ENCODE data around the gene NPEPL1.

The NPEPL1 gene

DNA sequence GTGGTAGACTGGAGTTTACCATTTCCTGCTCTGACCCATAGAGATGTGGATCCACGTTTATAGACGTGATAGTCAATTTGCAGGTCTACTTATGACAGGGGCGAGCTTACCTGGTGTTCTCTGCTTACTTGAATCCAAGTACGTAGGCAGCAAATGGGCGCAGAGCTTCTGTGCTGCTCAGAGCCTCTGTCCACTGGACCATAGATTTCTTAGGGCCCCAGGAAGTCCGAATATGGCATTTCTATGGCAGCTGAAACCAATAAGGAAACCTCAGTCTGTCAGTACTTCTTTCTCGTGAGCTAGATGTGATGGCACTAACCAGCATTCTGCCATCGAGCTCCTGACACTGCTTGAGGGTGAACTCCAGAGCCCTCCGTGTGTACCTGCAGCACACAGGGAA, 19.5 kb upstream of the NPEPL1 start:
- TF ChIP-seq, protein P1, sequence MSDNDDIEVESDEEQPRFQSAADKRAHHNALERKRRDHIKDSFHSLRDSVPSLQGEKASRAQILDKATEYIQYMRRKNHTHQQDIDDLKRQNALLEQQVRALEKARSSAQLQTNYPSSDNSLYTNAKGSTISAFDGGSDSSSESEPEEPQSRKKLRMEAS (IDR thresholded peaks at IDR 0.05), result no peak
- TF ChIP-seq TEAD4 (IDR thresholded peaks at IDR 0.05), result no peak
- no peak for TF ChIP-seq TCF12 (IDR thresholded peaks at IDR 0.05; ENCODE audit: low read depth)
- TF ChIP-seq CEBPB (IDR thresholded peaks at IDR 0.05), result no peak
- TF ChIP-seq, protein P2, sequence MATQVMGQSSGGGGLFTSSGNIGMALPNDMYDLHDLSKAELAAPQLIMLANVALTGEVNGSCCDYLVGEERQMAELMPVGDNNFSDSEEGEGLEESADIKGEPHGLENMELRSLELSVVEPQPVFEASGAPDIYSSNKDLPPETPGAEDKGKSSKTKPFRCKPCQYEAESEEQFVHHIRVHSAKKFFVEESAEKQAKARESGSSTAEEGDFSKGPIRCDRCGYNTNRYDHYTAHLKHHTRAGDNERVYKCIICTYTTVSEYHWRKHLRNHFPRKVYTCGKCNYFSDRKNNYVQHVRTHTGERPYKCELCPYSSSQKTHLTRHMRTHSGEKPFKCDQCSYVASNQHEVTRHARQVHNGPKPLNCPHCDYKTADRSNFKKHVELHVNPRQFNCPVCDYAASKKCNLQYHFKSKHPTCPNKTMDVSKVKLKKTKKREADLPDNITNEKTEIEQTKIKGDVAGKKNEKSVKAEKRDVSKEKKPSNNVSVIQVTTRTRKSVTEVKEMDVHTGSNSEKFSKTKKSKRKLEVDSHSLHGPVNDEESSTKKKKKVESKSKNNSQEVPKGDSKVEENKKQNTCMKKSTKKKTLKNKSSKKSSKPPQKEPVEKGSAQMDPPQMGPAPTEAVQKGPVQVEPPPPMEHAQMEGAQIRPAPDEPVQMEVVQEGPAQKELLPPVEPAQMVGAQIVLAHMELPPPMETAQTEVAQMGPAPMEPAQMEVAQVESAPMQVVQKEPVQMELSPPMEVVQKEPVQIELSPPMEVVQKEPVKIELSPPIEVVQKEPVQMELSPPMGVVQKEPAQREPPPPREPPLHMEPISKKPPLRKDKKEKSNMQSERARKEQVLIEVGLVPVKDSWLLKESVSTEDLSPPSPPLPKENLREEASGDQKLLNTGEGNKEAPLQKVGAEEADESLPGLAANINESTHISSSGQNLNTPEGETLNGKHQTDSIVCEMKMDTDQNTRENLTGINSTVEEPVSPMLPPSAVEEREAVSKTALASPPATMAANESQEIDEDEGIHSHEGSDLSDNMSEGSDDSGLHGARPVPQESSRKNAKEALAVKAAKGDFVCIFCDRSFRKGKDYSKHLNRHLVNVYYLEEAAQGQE (IDR thresholded peaks at IDR 0.05; ENCODE audit: low read depth), result no peak
- no peak for TF ChIP-seq FOXM1 (IDR thresholded peaks at IDR 0.05; ENCODE audit: borderline replicate concordance, low read depth)
- no peak for TF ChIP-seq EP300 (IDR thresholded peaks at IDR 0.05; ENCODE audit: borderline replicate concordance)
- no peak for TF ChIP-seq CREB1 (IDR thresholded peaks at IDR 0.05; ENCODE audit: low read depth)
- TF ChIP-seq EGR1 (IDR thresholded peaks at IDR 0.05), result no peak
- no peak for TF ChIP-seq RAD21 (IDR thresholded peaks at IDR 0.05; ENCODE audit: low read depth)
- no peak for TF ChIP-seq ZBTB7A (IDR thresholded peaks at IDR 0.05; ENCODE audit: low read depth)
- TF ChIP-seq, protein P3, sequence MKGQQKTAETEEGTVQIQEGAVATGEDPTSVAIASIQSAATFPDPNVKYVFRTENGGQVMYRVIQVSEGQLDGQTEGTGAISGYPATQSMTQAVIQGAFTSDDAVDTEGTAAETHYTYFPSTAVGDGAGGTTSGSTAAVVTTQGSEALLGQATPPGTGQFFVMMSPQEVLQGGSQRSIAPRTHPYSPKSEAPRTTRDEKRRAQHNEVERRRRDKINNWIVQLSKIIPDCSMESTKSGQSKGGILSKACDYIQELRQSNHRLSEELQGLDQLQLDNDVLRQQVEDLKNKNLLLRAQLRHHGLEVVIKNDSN (IDR thresholded peaks at IDR 0.05), result no peak

DNA sequence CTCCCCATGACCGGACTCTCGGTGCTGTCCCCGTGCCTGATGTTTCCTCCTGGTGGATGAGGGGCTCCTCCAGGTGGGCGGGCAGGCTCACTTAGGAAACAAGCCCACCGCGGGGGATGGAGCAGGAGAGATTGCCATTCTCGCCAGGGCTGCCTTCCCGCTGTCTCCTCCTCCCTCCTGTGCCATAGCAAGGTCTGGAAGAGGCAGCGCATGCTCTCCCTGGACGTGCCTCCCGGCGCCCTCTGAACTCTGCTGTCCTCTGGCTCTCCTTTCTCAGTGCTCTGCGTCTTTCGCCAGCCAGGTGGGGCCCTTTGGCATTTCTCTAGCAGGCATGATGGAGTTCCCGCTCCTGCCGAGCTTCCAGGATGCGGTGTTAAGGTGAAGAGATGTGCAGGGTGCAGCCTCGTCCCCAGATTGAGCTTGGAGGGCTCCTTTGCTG, 17.4 kb upstream of the NPEPL1 start:
- TF ChIP-seq TCF12 (IDR thresholded peaks at IDR 0.05; ENCODE audit: low read depth), result no peak
- no peak for TF ChIP-seq YY1 (IDR thresholded peaks at IDR 0.05; ENCODE audit: low read depth)
- TF ChIP-seq CREB1 (IDR thresholded peaks at IDR 0.05; ENCODE audit: low read depth), result no peak
- TF ChIP-seq, protein P1 (IDR thresholded peaks at IDR 0.05), result no peak
- no peak for TF ChIP-seq FOXM1 (IDR thresholded peaks at IDR 0.05; ENCODE audit: borderline replicate concordance, low read depth)
- TF ChIP-seq TAF1 (IDR thresholded peaks at IDR 0.05; ENCODE audit: low read depth), result no peak

DNA sequence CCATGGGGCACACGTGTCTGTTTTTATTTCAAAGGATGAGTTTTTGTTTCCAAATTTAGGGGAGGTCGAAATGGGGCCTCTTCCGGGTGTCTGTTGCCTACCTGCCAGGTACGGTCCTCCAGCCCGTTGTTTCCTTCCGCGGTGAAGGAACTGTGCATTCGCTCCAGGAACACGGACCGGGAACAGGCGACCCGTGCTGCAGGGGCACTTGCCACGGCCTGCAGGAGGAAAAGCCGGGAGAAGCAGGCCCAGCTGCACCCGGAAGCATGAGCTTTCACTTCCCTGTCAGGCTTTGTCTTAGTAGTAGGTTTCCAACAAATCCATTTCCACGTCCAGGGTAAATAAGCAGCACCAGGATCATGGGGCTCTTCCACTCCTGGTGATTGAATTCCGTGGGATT, 17.0 kb upstream of the NPEPL1 start:
- TF ChIP-seq, protein P2 (IDR thresholded peaks at IDR 0.05; ENCODE audit: low read depth), result no peak
- TF ChIP-seq, protein P1 (IDR thresholded peaks at IDR 0.05), result no peak
- TF ChIP-seq CREB1 (IDR thresholded peaks at IDR 0.05; ENCODE audit: low read depth), result no peak
- TF ChIP-seq EP300 (IDR thresholded peaks at IDR 0.05; ENCODE audit: borderline replicate concordance), result no peak

DNA sequence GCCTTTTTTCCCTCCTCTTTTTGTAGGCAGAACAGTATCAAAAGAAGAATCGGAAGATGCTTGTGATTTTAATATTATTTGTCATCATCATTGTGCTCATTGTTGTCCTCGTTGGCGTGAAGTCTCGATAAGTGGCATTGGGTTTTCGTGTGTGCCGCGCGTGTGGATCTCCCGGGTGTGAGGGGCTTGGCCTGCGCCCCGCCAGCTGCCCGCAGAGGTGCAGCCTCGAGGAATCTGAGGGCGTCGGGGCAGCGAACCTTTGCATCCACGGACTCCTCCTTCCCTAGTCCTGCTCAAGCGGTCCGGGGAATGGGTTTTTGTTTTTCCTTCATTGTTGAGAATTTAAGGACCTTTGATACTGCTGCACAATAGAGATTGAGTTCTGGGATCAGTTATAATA, 16.4 kb upstream of the NPEPL1 start:
- no peak for TF ChIP-seq FOXM1 (IDR thresholded peaks at IDR 0.05; ENCODE audit: borderline replicate concordance, low read depth)
- TF ChIP-seq EP300 (IDR thresholded peaks at IDR 0.05; ENCODE audit: borderline replicate concordance), result no peak
- TF ChIP-seq, protein P3 (IDR thresholded peaks at IDR 0.05), result no peak
- no peak for TF ChIP-seq TAF1 (IDR thresholded peaks at IDR 0.05; ENCODE audit: low read depth)
- TF ChIP-seq, protein P2 (IDR thresholded peaks at IDR 0.05; ENCODE audit: low read depth), result no peak
- TF ChIP-seq TCF12 (IDR thresholded peaks at IDR 0.05; ENCODE audit: low read depth), result no peak
- TF ChIP-seq CREB1 (IDR thresholded peaks at IDR 0.05; ENCODE audit: low read depth), result no peak
- TF ChIP-seq CEBPB (IDR thresholded peaks at IDR 0.05), result no peak
- no peak for TF ChIP-seq NFIC (IDR thresholded peaks at IDR 0.05)
- no peak for TF ChIP-seq EGR1 (IDR thresholded peaks at IDR 0.05)
- TF ChIP-seq, protein P1 (IDR thresholded peaks at IDR 0.05), result no peak
- TF ChIP-seq YY1 (IDR thresholded peaks at IDR 0.05; ENCODE audit: low read depth), result no peak
- TF ChIP-seq ZBTB7A (IDR thresholded peaks at IDR 0.05; ENCODE audit: low read depth), result no peak
- no peak for TF ChIP-seq RAD21 (IDR thresholded peaks at IDR 0.05; ENCODE audit: low read depth)
- no peak for TF ChIP-seq TEAD4 (IDR thresholded peaks at IDR 0.05)
